HG02885 (cell line): Measurements from ENCODE around the gene PSMD1.
"Not testable (repeated sequence)": the region's sequence is repeated elsewhere in the genome, so short reads cannot be mapped to it uniquely, and the experiment has no call there.

Source experiments
- ATAC-seq: cut with Tn5 transposase; IDR thresholded peaks from one replicate; pipeline ENCODE4 v1.9.1; 2021; ENCODE audit warnings: mild to moderate bottlenecking; ENCODE audit not compliant: unreplicated experiment, poor library complexity

The PSMD1 gene

DNA sequence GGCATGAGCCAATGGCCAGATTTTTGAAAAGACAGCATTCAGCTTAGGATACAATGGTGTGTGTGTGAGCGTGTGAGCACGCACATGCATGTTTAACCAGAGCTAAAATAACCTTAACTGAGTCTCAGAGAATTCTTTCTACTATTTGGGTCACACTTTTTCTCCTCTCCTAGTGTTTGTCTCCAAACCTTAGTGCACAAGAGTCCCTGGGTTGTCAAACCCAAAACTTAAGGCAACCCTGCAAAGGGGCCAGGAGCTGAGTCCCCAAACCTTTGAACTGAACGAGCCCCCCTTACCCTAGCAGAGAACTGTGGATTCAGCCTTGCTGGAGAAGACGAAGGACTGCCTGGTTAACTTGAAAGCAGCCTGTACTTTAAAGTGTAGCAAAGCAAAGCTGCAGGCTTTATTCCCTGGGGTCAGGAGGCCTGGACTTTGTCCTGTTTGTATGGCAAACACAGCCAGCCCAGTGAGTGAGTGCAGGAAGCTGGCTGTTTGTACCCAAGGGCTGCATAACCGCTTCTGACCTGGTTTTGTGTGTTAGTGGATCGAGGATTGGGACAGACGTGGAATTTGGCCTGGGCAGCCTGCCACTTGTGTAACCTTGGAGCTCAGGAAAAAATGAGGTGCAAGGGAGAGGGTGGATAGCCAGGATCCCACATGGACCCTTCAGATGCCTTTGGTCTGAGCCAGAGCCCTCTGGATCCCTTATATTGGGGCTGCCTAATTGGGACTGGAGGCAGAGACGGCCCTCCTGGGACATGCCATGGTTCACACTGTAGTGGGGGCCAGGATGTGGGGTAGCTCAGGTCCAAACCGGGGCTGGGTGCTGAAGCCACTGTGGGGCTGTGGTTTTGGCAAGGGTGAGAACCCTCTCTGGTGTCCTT is 6.4 kb upstream of the PSMD1 start:
- ATAC-seq, result no peak

DNA sequence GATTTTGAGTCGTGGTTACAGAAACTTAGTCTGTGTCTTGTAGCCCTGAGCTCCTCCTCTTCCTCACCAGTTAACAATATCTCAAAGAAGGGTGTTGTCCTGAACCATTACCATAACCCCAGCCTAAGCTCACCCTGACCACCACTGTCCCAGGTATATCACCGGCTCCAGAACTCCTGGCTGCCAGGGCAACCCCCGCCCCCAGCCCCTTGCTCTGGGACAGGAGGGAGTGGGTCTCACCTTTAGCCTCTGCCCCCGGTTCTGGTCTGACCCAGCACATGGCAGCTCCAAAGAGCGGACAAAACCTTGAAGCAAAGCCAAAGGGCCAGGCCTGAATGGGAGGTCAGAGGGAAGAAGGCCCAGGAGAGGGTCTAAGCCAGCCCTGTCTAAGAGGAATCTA is 5.6 kb upstream of the PSMD1 start:
- no peak for ATAC-seq

DNA sequence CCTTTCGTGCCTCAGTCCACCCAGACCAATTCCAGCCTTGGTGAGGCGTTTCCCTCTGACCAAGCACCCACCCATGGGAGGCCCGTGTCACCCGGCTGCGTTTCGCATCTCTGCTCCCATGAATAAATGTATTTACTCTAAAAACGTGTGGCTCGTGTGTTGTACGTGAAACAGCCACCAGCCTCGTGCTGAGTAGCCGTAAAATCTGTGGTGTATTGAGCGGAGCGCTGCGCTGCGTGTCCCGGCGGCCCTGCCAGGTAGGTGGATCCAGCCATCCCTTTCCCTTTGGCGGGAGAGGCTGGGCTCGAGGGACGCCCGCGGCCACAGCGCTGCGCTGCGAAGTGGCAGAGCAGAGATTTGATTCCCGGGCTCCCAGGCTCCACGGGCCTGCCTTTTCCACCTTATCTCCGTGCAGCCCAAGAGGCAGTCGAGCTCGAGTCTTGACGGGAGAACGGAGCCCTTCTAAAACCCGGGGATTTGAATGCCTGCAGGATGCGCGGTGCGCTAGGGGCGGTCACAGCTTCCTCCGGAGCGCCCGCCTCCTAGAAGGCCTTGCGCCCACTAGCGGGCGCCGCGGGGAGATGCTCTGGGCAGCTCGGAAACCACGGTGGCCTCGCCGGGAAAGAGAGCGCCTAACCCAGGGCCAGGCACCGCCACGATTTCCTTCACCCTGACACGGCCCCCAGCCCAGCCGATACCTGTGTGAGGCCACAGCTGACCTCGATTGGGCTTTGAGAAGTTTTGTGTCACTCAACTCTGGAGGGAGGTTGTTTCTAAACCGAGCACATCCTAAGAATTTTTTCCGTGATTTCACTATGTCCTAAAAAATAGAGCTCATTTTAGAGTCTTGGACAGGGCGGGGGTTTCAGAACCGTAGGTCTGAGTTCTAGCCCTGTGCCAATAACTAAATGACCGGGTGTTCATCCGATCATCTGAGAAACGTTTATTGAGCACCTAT is 3.9 kb upstream of the PSMD1 start:
- ATAC-seq, result peak; percentile 71

DNA sequence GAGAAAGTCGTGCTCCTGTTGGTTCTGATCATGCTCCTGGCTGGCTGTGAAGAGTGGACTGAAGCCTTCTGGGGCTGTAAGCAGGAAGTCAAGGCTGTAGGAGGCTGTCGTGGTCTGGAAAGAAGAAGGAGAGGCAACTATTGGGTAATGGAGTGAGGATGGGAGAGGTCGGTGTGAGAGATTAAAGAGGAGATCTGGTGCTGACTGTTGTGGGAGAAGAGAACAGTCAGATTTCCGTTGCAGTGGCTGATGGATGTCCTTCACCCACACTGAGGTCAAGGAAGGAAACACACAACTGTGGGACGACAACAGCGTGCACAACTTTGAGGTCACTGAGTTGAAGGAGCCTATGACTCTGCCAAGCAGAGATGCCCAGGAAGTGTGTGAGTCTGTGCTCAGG is 2.8 kb upstream of the PSMD1 start:
- no peak for ATAC-seq

- no peak for ATAC-seq
Measured at GRCh38 chr2:231057590-231057989, 923 bp downstream of the PSMD1 start.

DNA sequence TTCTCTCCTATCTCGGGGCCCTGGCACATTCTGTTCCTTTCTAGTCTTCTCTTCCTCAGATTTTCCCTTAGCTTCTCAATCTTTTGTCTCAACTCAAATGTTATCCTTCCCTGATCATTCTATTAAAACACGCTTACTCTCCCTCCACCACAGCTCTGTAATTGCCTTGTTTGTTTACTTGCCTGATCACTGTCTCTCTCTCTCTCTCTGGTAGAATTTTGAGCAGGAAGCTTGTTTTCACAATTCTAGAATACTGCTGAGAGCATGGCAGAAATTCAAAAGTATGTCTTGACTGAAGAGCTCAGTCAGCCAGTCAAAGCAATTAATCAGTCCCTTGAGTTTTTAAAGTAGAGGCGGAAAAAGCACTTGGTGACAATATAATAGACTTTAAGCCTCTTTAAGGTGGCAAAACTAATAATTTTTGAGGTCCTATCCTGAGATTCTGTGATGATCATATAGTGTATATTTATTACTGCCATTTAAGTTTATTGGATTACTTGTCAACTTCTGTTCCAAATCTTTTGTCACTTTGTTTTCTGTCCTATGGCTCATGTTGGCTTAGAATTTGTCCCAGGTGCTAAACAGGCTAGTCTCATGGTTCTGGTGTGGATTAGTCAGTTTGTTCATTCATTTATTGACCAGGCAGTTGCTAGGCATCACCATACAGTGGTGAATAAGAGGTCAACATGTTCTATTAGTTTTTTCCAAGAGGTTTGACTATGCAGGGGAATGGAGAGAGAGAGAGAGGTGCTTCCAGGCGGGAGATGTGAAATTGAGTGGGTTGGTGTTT is 2.3 kb downstream of the PSMD1 start:
- ATAC-seq, result no peak

- ATAC-seq, result no peak
Measured at GRCh38 chr2:231059756-231060155, 3.1 kb downstream of the PSMD1 start.

DNA sequence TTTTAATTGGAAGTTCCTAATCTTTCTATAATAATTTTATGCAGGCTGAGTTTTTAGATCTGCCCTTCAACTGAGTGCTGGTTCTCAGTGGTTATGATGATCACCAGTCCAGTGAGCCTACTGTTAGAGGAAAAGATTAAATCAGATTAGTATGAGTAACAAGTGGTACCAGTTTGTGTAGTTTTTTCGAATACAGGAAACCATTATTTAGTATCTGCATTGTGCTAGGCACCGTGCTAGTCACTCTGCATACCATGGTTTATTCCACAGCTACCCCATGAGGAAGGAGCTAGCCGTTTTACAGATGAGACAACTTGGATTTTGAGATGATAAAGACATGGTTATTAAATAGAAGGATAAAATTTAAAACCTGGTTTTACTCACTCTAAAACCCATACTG is 6.1 kb downstream of the PSMD1 start:
- no peak for ATAC-seq

- ATAC-seq, result no peak
Measured at GRCh38 chr2:231063347-231063746, 6.7 kb downstream of the PSMD1 start.

- ATAC-seq, result no peak
Measured at GRCh38 chr2:231065966-231066365, 9.3 kb downstream of the PSMD1 start.

GRCh38 chr2:231067531-231067930 is 10.9 kb downstream of the PSMD1 start:
- ATAC-seq, result not testable (repeated sequence)

DNA sequence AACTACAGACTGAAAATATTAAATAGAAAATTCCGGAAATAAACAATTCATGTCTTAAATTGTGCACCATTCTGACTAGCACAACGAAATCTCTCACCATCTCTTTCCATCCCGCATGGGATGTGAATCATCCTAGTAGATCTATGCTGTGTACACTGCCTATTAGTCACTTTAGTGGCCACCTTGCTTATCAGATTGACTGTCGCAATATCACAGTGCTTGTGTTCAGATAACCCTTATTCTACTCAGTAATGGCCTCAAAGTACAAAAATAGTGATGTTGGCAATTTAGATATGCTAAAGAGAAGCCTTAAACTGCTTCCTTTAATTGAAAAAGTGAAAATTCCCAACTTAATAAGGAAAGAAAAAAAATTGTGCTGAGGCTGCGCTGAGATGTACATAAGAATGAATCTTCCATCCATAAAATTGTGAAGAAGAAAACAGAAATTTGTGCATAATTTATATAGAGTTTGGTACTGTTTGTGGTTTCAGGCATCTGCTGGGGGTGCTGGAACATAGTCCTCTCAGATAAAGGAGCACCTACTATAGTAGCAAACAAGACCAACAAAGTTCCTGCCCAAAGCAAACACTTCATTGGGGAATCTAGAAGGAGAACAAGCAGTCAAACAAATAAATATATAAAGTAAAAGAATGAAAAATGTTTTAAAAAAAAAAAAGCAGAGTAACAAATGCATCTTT is 12.0 kb downstream of the PSMD1 start:
- ATAC-seq, result no peak

GRCh38 chr2:231069379-231070054 is 12.8 kb downstream of the PSMD1 start:
- ATAC-seq, result no peak

DNA sequence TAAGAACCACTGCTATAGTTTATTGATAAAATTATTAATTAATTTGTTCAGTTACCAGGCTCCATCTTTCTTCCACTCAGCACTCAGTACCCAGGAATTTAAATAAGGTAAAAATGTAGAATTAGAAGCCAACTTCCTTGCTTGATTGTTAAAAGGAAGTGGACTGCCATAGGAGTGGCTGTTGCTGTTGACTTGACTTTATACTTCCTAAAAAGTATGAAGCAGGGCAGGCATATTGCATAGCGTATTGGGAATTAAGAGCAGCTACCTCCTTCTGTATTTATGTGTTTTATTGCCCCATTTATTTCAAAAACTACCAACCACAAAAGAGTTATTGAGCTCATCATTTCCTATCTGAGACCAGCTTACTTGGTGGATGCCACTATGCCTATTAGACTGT is 27.9 kb downstream of the PSMD1 start:
- no peak for ATAC-seq

- no peak for ATAC-seq
Measured at GRCh38 chr2:231088754-231089153, 32.1 kb downstream of the PSMD1 start.

- ATAC-seq, result no peak
Measured at GRCh38 chr2:231093933-231094332, 37.3 kb downstream of the PSMD1 start.

- no peak for ATAC-seq
Measured at GRCh38 chr2:231094736-231095346, 38.2 kb downstream of the PSMD1 start.

DNA sequence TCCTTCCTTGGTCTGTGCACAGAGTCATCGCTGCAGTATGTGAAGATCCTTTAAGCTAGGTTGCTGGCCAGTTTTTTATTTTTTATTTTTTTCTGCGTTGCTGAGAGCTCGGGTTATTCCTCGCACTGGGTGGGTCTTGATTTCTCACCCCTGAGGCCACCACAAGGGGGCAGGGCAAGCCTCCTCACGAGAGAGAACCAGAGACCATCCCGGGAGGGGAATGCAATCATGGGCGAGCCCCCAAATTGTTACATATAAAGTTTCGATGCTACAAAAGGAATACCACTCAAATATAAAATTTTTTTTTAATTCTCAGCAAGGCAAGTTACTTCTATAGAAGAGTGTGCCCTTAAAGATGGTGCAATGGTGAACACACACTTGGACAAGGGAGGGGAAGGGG is 43.3 kb downstream of the PSMD1 start:
- ATAC-seq, result no peak

DNA sequence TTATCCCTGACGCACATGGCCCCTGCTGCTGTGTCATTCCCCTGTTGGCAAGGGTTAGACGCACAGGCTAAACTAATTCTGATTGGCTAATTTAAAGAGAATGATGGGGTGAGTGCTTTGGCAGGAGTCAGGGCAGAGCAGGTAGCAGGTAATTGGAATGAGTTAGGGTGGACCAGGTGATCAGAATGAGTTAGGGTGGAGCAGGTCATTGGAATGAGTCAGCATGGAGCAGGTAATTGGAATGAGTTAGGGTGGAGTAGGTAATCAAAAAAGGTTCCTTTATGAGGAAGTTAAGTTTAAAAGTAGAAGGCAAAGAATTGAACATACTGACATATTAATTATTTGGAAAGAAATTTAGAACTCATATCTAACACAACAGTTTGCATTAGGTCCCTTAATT is 43.7 kb downstream of the PSMD1 start:
- not testable (repeated sequence) for ATAC-seq
